SH-SY5Y (cell line): ENCODE measurements around the gene C9orf72.

ENCODE experiments used
- GATA2 ChIP-seq: IDR thresholded peaks from 2 replicates; pipeline ENCODE4 v1.6.1; 2011; ENCODE audit warnings: mild to moderate bottlenecking, low read depth, low read length
- GATA3 ChIP-seq: IDR thresholded peaks from 2 replicates; pipeline ENCODE4 v1.6.1; 2011; ENCODE audit warnings: low read depth, mild to moderate bottlenecking, low read length, moderate library complexity

DNA sequence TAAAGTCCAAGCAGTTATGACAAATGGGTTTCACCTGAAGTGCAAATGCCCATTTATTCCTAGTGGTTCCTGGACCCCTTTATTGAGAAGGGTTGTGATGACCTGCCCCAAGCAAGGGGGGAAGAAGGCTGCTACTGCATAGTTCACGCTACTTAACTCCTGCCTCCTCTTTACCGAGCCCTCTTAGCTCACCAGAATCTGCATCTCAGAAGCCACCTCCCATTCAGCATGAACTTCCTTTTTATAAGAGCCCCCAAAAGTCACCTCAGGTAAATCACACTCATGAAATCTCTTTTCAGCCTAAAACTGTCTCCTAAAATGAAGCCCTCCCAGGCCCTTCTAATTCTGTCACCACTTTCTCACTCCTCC is 26.6 kb upstream of the C9orf72 start:
- no peak for TF ChIP-seq GATA2
- TF ChIP-seq GATA3: no peak
